NCI-H510A (cell line): ENCODE results near the gene HECA.
A peak's percentile ranks its signal among the peaks of the same experiment; 100 is the strongest.

Experiments used
- DNase-seq: peaks from one replicate; lab custom pipeline; 2025; lab: John Stamatoyannopoulos, UW

HECA gene

DNA sequence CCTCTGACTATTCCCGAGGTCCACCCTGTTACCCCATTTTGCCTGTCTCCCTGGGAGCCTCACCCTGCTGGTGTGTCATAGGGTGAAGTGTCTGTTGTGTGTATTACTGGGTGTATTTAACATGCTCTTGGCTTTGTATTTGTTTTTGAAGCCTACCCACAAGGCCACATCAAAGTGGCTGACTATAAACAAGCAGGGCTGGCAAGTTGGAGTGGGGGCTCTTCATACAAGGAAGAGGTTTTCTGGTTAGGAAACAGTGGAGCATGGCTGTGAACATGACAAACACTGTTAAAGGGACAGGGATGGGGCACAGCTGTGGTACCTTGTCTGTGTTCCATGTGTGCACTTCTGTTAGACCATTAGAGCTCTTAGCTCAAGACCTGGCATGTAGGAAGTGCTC, 26.3 kb downstream of the HECA start:
- peak; percentile 58 for DNase-seq

DNA sequence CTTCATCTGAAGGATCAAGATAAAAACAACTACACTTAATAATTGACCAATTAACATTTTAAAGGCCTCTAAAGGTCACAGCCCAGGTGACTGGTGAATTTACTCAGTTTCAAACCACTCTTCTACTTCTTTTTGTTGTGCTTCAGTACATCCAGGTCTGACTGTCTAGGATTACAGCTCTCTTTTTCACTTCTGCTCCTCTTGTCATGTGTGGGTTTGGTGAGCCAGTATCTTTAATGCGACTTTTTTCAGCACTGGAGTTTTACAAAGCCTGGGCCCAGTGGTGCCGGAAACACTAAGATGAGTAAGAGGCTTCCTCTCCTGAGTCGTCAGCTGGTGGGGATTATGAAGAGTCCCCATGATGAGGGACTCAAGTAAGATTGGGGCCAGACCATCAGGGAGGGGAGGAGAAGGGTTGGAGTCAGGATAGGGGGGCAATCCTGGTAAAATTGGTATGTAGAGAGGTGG, 27.0 kb downstream of the HECA start:
- DNase-seq: no peak

DNA sequence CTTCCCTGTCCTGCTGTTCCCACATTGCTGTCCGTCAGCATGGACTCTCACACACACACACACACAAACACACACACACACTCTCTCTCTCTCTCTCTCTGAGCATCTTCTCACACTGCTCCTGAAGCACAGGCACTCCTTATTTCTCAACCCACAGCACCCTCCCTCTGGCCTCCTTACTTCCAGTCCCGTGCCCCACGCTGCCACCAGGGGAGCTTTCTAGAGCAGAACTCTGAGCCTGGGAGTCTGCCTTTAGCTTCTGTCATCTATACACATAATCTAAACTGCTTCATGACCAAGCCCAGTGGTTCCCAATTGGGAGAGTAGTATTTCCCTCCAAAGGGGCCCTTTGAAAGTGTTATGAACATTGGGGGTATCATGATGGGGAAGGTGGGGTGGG, 29.1 kb downstream of the HECA start:
- DNase-seq: no peak

DNA sequence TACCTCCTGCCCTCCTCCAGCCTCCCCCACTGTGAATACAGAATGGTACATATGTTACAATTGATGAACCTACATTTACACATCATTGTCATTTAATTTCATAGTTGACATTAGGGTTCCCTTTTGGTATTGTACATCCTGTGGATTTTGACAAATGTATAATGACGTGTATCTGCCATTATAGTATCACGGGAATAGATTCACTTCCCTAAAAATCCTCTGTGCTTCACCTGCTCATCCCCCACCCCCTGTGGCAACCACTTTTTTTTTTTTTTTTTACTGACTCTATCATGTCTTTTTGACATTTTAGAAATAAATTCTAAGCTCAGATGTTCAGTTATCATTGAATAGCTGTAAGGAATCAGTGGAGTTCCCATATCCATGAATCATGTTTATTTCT, 30.4 kb downstream of the HECA start:
- no peak for DNase-seq

DNA sequence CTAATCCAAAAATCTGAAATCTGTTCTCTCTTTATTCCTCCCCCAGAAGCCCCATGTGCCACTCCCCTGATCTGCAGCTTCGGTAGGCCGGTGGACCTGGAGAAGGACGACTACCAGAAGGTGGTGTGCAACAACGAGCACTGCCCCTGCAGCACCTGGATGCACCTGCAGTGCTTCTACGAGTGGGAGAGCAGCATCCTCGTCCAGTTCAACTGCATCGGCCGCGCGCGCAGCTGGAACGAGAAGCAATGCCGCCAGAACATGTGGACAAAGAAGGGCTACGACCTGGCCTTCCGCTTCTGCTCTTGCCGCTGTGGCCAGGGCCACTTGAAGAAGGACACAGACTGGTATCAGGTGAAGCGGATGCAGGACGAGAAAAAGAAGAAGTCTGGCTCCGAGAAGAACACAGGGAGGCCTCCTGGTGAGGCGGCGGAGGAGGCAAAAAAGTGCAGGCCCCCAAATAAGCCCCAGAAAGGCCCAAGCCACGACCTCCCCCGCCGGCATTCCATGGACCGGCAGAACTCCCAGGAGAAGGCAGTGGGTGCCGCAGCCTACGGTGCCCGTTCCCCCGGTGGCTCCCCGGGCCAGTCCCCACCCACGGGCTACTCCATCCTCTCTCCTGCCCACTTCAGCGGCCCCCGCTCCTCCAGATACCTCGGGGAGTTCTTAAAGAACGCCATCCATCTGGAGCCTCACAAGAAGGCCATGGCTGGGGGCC, 31.5 kb downstream of the HECA start:
- no peak for DNase-seq

DNA sequence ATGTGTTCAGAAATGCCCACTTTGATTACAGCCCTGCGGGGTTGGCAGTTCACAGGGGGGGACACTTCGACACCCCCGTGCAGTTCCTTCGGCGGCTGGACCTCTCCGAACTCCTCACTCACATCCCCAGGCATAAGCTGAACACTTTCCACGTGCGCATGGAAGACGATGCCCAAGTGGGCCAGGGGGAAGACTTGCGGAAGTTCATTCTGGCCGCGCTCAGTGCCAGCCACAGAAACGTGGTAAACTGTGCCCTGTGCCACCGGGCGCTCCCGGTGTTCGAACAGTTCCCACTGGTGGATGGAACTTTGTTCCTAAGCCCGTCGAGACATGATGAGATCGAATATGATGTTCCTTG, 32.1 kb downstream of the HECA start:
- no peak for DNase-seq

DNA sequence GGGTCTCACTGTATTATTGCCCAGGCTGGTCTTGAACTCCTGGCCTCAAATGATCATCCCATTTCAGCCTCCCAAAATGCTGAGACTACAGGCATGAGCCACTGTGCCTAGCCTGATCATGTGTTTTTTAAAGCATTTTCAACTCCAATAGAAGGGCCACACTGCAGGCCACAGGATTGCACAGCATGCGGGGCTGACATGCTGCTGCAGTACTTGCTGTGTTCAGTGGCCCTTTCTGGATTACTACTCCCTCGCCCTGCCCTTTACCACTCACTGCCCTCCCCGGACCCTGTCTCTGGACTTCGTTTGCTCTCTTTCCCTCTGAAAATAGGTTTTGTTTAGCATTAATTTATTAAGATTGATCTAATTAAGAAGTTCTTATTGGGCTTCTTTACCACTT, 37.3 kb downstream of the HECA start:
- DNase-seq: no peak

DNA sequence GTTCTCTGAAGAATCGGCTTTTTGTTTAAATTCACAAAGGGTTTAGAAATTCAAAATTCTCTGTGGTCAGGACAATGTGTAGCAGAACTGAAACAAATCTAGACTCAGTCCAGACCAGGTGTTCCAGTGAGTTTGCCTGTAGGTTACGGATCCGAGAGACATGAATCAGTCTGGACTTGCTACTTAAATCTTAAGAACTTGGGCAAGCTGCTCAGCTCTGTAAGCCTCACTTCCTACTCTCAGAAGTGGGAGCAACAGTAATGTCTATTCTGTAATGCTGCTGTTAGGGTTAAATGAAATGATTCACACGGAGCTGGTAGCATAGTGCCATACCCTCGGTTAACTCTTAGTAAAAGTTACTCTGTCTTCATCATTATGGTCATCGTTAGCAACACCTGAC, 37.7 kb downstream of the HECA start:
- DNase-seq: no peak

DNA sequence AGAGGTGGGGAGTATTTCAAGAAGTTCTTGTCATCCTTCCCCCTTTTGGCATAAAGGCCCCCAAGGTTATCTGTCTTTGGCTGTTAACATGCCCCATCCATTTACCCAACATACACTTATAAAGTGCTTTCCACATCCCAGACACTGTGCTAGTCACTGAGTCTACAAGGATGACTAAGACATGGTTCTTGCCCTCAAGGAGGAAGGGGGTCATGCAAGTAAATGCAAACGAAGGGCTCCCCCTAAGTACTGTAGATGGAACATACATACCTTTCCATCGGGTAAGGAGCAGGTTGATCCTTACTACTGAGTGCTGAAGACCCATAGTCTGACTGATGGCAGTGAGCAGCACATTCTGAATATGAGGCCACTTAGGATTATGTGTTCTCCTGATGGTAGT, 38.3 kb downstream of the HECA start:
- DNase-seq: no peak

DNA sequence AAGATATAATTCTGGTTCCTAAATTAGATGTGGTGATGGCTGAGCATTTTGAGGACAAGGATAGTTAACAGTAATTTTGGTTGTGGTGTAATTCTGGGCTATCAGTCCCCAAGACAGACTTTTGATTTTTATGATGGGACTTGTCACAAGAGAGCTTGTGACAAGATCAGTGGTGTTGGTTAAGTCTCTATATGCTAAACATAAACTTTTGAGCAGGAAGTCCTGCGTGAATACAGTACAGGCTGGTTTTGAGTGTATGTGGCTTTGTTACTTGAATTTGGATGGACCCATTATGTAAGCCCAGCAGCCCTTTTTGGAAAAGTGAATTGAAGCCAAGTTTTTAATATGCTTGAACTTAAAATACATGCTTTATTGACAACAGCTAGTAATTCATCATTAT, 38.9 kb downstream of the HECA start:
- DNase-seq: no peak

DNA sequence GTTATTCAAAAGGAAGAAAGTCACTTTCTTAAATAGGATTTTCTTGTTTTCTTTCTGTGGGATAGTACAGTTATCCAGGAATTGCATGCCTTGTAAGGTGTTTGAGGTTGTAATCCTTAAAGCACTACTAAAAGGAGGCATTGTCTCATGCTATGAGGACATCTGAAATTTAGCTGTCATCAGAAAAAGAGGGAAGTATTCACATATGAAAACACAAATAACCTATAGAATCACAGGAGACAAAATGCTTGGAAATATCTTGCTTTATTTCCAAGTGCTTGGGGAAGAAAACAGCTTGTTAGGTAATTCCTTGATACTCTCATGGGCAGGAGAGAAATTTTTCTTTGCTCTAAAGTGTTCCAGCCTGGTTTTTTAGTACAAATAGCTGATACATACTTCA, 40.1 kb downstream of the HECA start:
- DNase-seq: no peak

DNA sequence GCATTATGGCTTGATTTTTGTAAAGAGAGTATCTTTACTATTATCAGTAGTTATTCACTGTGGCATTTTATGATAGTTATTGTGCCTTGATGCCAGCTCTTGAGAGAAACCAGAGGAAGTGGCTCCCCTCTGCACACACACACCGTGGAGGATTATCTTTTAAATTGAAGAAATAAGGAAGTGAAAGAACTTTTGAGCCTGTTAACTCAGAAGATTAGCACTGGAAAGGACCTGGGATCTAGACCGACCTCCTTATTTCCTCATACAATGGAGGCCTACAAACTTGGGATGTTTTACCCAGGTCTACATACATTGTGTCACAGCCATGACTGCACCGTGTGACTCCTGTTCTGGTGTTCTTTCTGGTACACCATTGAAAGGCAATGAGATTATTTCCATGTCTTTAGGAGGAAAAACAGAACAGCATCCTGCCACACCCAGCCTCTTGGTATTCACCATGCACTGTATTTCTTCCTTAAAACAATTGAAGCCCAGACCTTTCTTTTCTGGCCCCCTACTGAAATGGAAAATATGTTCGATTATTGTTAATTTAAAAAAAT, 40.6 kb downstream of the HECA start:
- no peak for DNase-seq

DNA sequence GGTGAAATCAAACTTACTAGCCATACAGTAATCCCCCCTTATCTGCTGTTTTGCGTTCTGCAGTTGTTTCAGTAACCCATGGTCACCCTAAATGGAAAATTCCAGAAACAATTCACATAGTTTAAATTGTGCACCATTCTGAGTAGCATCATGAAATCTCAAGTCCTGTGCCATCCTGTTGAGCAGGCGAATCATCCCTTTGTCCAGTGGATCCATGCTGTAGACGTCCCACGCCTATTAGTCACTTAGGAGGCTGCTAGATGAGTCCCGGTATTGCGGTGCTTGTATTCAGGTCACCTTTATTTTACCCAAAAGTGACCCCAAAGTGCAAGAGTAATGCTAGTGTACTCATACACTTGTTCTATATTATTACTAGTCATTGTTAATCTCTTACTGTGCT, 46.4 kb downstream of the HECA start:
- DNase-seq: no peak

DNA sequence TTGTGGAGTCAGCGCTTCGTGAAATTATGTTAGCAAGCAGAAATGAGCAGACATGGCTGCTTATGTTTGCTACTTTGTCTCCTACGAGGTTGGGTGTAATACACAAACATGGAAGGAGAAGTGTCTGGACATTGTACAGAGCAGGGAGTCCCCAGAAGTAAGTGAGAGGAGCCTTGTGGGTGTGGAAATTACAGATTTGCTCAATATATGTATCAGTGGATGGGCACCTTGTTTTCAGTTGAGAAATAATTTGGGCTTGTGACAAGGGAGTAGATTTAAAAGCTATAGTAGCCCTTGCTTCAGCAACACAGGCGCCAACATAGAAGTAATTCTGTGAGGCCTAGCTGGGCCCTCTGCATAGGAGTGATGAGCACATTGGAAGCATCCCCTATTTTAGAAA, 49.2 kb downstream of the HECA start:
- DNase-seq: no peak

DNA sequence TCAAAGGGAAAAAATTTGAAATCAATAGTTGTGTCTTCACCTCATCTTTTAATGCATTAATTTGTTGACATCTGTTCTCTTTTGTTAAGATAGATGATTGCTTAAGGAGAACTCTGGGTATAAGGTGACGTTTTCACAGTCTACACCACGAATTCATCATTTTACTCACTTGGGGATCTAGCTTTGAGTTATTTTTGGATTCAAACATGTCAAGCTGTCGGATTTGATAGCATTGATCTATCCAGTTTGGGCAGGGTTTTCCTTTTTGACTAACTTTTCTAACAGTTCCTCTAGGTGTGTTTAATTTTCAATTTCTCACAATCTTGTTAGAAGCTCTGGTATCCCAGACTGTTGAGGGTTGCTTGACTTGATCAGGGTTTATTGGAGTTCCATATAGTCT, 49.6 kb downstream of the HECA start:
- DNase-seq: no peak

DNA sequence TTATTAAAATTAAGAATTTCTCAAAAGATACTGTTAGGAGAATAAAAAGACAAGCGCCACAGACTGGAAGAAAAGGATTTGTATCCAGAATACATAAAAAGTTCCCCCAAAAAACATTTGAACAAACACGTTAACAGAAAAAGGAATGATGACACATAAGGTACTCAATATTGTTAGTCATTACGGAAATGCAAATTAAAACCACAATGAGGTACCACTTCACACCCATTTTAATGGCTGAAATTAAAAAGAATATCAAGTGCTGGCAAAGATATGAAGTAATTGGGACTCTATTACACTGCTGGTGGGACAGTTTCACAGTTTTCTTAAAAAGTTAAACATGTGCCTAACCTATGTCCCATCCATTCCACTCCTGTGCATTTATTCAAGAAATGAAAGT, 51.4 kb downstream of the HECA start:
- DNase-seq: no peak

DNA sequence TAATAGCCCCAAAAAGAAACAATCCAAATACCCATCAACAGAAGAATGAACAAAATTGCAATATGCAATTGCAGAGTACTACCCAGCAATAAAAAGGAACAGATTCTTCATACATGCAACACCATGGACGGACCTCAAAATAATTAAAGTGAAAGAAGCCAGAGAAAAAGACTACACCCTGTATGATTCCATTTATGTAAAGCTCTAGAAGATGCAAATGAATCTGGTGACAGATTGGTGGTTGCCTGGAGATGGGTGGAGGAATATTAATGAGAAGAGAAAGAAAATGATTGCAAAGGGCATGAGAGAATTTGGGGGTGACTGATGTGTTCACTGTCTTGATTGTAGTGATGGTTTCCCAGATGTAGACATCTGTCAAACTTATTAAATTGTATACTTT, 51.8 kb downstream of the HECA start:
- no peak for DNase-seq

DNA sequence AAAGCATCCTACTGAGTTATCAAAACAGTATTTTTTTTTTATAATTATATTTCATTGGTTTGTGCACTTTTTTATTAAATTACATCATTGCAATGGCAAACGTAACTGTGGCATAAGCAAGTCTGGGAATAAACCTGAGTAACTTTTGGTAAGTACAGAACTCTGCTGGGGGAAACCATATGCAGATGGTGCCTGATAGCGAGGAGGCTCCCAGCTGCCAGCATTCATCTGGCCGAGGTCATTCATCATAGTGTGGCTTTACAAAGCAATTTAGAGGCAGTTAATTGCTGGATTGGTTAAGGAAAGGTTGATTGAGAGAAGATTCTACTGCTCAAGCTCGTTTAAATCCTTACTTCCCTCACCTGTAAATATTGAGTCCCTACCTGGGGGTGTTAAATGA, 52.6 kb downstream of the HECA start:
- DNase-seq: no peak

DNA sequence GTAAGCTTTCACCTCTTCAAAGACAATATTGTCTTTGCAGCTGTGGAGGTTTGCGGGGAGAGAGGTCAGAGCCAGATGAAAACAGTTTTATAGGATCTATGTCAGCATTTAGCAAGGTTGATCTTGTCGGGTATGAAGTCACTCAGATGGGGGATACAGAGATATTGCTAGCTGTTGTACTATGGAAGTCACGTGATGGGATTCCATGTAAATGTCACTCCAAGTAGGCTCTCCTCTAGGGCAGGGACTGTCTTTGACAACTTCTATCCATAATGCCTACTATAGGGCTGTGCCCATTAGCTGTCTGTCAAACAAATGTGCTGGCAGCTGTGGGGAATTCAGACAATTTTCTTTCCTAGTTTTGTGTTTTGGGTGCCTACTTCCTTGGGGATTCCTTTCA, 54.8 kb downstream of the HECA start:
- no peak for DNase-seq

DNA sequence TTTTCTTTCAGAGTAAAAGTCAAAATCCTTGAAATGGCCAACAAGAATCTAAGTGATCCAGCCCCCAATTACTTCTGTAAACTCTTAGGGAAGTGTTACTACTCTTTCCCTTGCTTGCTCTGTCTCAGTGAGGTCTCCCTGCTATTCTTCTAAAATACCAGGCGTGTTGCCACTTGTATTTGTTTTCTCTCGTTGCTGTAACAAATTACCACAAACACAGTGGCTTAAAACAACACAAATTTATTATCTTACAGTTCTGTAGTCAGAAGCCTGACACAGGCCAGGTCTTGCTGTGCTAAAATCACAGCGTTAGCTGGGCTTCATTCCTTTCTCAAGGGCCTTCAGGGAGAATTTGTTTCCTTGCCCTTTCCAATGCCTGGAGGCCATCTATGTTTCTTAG, 59.9 kb downstream of the HECA start:
- no peak for DNase-seq

DNA sequence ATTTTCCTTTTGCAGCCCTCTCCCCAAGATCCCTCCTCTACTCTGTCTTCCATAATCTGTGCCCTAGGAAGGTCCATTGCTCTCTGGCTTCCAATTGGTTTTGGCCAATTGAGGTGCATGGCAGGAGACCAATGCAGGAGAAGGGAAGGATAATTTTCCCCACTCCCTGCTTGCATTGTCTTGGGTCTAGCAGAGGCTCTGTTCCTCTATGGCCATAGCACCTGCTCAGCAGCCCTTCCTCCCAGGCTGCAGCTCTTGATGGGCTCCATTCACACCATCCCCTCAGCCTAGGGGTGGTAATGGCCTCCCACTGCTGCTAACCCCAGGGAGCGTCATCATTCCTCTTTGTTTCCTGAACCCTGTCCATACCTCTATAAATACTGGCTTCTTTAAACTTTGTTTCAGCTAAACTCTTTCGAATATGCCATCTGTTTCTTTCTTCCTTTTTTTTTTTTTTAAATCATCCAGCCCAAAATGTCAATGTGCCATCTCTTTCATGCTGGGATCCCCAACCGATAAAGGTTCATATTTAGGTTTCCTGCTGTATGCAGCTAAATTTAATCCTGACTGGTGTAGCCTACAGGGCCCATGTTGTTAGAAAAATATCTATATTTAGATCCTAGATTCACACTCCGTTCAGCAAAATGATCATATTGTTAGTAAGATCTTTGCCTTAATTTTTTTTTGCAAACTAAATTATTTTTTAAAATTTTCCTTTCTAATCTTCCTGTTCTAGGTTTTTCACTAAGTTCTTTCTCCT, 63.8 kb downstream of the HECA start:
- DNase-seq: no peak

DNA sequence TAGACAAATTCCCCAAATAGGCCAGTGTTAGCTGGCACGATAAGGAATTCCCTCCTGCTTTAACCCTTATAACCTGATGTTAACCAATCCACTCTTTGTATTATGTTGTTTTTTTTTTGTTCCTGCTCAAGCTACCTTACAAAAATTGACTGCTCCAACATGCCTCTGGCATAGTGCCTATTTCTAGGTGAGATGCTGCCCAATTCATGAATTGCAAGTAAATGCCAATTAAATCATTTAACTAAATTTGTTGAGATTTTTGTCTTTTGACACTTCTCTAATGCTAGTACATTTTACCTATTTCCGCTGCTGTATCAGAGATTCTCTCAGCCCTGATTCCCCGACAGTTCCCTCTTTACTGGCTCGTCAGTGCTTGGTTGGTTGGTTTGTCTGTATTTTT, 66.5 kb downstream of the HECA start:
- no peak for DNase-seq

DNA sequence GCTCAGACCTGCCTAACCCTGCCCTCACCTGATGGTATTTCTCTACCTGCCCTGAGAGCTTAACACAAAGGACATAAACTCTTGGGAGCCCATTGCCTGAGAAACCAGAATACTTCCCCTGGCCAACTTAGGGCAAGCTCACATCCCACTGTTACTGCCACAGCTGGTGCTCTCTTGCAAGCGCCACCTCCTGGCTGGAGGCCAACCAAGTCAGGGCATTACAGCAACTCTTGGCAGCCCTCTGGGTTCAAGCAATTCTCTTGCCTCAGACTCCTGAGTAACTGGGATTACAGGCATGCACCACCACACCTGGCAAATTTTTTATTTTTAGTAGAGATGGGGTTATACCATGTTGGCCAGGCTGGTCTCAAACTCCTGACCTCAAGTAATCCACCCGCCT, 70.1 kb downstream of the HECA start:
- DNase-seq: no peak

DNA sequence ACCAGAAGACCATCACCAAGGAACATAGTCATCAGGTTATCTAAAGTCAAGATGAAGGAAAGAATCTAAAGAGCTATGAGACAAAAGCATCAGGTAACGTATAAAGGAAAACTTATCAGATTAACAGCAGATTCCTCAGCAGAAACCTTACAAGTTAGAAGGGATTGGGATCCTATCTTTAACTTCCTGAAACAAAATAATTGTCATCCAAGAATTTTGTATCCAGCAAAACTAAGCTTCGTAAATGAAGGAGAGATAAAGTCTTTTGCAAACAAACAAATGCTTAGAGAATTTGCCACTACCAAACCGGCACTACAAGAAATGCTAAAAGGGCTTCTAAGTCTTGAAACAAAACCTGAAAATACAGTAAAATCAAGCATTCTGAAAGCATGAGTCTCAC, 71.0 kb downstream of the HECA start:
- DNase-seq: no peak
